Measurements from ENCODE around the gene MRPS12. TPM values are rescaled to one million over a fixed set of nuclear protein-coding genes. Genes with fewer than 3 reads are reported as not detected.

Gene MRPS12
- total RNA-seq, 1 donor from 2014 or later: 30.7 TPM

GRCh38 chr19:38915329-38916321, 15.1 kb upstream of the MRPS12 start:
- H3K4me1 Mint-ChIP-seq (ENCODE audit: unreplicated experiment): no peaks in the 10 kb centered on the region
- no peak overlapping the region for H3K4me3 Mint-ChIP-seq (ENCODE audit: unreplicated experiment)
- no peak overlapping the region for H3K27ac Mint-ChIP-seq (ENCODE audit: unreplicated experiment)

GRCh38 chr19:38917516-38917915, 13.2 kb upstream of the MRPS12 start:
- H3K27ac Mint-ChIP-seq (ENCODE audit: unreplicated experiment): no peak overlapping the region
- no peak for TF ChIP-seq CTCF (IDR thresholded peaks at IDR 0.05)
- no peaks in the 10 kb centered on the region for H3K4me1 Mint-ChIP-seq (ENCODE audit: unreplicated experiment)
- H3K4me3 Mint-ChIP-seq (ENCODE audit: unreplicated experiment): no peak overlapping the region
- H3K27me3 Mint-ChIP-seq (ENCODE audit: unreplicated experiment): no peaks in the 10 kb centered on the region
- H3K9me3 Mint-ChIP-seq (ENCODE audit: unreplicated experiment): no peaks in the 10 kb centered on the region
- no peak for DNase-seq (ENCODE audit: extremely low spot score, unreplicated experiment)
- peaks cover 1% of the 10 kb centered on the region for H3K36me3 Mint-ChIP-seq (ENCODE audit: unreplicated experiment)

More at GRCh38 chr19:38915329-38916321, 15.1 kb upstream of the MRPS12 start:
- Mint-ChIP-seq H3K27me3 (ENCODE audit: unreplicated experiment) (no peaks in the 10 kb centered on the region), H3K36me3 (ENCODE audit: unreplicated experiment) (no peaks in the 10 kb centered on the region), H3K9me3 (ENCODE audit: unreplicated experiment) (no peaks in the 10 kb centered on the region)
- no peak for TF ChIP-seq CTCF (IDR thresholded peaks at IDR 0.05)
- DNase-seq (ENCODE audit: extremely low spot score, unreplicated experiment): no peak

- Mint-ChIP-seq H3K27me3 (ENCODE audit: unreplicated experiment) (no peaks in the 10 kb centered on the region), H3K27ac (ENCODE audit: unreplicated experiment) (no peak overlapping the region), H3K4me3 (ENCODE audit: unreplicated experiment) (no peak overlapping the region), H3K9me3 (ENCODE audit: unreplicated experiment) (no peaks in the 10 kb centered on the region), H3K4me1 (ENCODE audit: unreplicated experiment) (no peaks in the 10 kb centered on the region), H3K36me3 (ENCODE audit: unreplicated experiment) (peaks cover 2% of the 10 kb centered on the region)
- no peak for TF ChIP-seq CTCF (IDR thresholded peaks at IDR 0.05)
- no peak for DNase-seq (ENCODE audit: extremely low spot score, unreplicated experiment)
These were observed 12.7 kb upstream of the MRPS12 start for GRCh38 chr19:38917921-38918491.

- no peak for TF ChIP-seq CTCF (IDR thresholded peaks at IDR 0.05)
- Mint-ChIP-seq H3K4me3 (ENCODE audit: unreplicated experiment) (no peak overlapping the region), H3K9me3 (ENCODE audit: unreplicated experiment) (no peaks in the 10 kb centered on the region), H3K36me3 (ENCODE audit: unreplicated experiment) (peaks cover 2% of the 10 kb centered on the region), H3K27me3 (ENCODE audit: unreplicated experiment) (no peaks in the 10 kb centered on the region), H3K4me1 (ENCODE audit: unreplicated experiment) (no peaks in the 10 kb centered on the region), H3K27ac (ENCODE audit: unreplicated experiment) (no peak overlapping the region)
- DNase-seq (ENCODE audit: extremely low spot score, unreplicated experiment): no peak
These were observed 12.2 kb upstream of the MRPS12 start for GRCh38 chr19:38918526-38918925.
